A549 (cell line): Measurements from ENCODE around the gene CILP2. TPM values are rescaled to one million over a fixed set of nuclear protein-coding genes. Genes with fewer than 3 reads are reported as not detected.
A peak's percentile ranks its signal among the peaks of the same experiment; 100 is the strongest.

Experiments
- ATAC-seq, 2 experiments: fragments of 200-7000 bp in 1 of 2; fragments of >200 bp in 1 of 2; cut with Nextera tagmentation in 1 of 2; cut with Tn5 transposase in 1 of 2; 3 replicates each; pipeline versions ENCODE4 v1.8.0 to v1.9.1; 2018 to 2020; ENCODE audit warnings: mild to moderate bottlenecking in 1 of 2, moderate library complexity in 1 of 2
- CTCF ChIA-PET: fragments of 300-600 bp; sonication (Branson Sonifier 250); formaldehyde crosslinking; extraction: SDS; loops from one replicate; lab custom pipeline; 2021; ENCODE audit warnings: antibody characterized with exemption, inconsistent platforms; lab: Yijun Ruan, JAX
- POLR2A ChIA-PET: fragments of 350-600 bp; formaldehyde crosslinking; extraction: SDS; loops from one replicate; lab custom pipeline; 2021; ENCODE audit warnings: antibody characterized with exemption, inconsistent platforms; lab: Yijun Ruan, JAX
- DNase-seq, 2 experiments: peaks; one replicate each; pipeline versions ENCODE4 v3.0.0 to v3.0.0-alpha.2; 2011 to 2016; ENCODE audit warnings: low read depth in 1 of 2, low spot score in 1 of 2
- FAIRE-seq: peaks from 2 replicates; lab custom pipeline; 2011; peaks lifted over from hg19 to GRCh38; lab: Jason Lieb, UNC
- H3K27ac ChIP-seq, 2 experiments: fragments of >200 bp; sonication (Bioruptor Twin); formaldehyde crosslinking; 3 replicates each; pipeline ENCODE4 v1.5.1; 2016 to 2017
- H3K4me1 ChIP-seq: fragments of >200 bp; sonication (Bioruptor Twin); formaldehyde crosslinking; 3 replicates; pipeline ENCODE4 v1.6.1; 2016
- H3K4me2 ChIP-seq: fragments of >200 bp; sonication (Bioruptor Twin); formaldehyde crosslinking; 3 replicates; pipeline ENCODE4 v1.6.1; 2016
- H3K4me3 ChIP-seq: fragments of >200 bp; sonication (Bioruptor Twin); formaldehyde crosslinking; 3 replicates; pipeline ENCODE4 v1.5.1; 2016
- H3K9me3 ChIP-seq: fragments of >200 bp; sonication (Bioruptor Twin); formaldehyde crosslinking; 3 replicates; pipeline ENCODE4 v1.6.1; 2016
- BHLHE40 ChIP-seq: IDR thresholded peaks from 2 replicates; pipeline ENCODE4 v1.6.1; 2012; ENCODE audit warnings: low read depth, low read length, inconsistent platforms
- CBX2 ChIP-seq: fragments of 200-600 bp; sonication (generic); IDR thresholded peaks from 2 replicates; pipeline ENCODE4 v1.6.1; 2016; ENCODE audit warnings: low read depth, mild to moderate bottlenecking, borderline replicate concordance
- CEBPB ChIP-seq, 2 experiments: fragments of >200 bp in 1 of 2; sonication (Bioruptor Twin) in 1 of 2; formaldehyde crosslinking in 1 of 2; IDR thresholded peaks; 2 replicates each; pipeline ENCODE4 v1.6.1; 2012 to 2016
- CHD4 ChIP-seq: fragments of 200-600 bp; sonication (generic); IDR thresholded peaks from 2 replicates; pipeline ENCODE4 v1.6.1; 2016; ENCODE audit warnings: antibody characterized with exemption, mild to moderate bottlenecking, borderline replicate concordance
- E2F6 ChIP-seq: IDR thresholded peaks from 2 replicates; pipeline ENCODE4 v1.6.1; 2012; ENCODE audit warnings: low read depth, borderline replicate concordance
- FOSB ChIP-seq: fragments of 250-450 bp; sonication (Bioruptor Pico); IDR thresholded peaks from 2 replicates; pipeline ENCODE4 v1.5.0; 2020; ENCODE audit warnings: mild to moderate bottlenecking, moderate library complexity
- FOSL2 ChIP-seq, 2 experiments: fragments of 450-650 bp in 1 of 2; fragments of >200 bp in 1 of 2; sonication (Bioruptor Twin) in 1 of 2; formaldehyde crosslinking; IDR thresholded peaks; 2 replicates each; pipeline versions ENCODE4 v1.5.0 to v1.6.1; 2016 to 2020; ENCODE audit warnings: mild to moderate bottlenecking in 1 of 2, moderate library complexity in 1 of 2
- HOXB5 ChIP-seq: fragments of 250-450 bp; sonication (Bioruptor Pico); IDR thresholded peaks from 2 replicates; pipeline ENCODE4 v1.5.0; 2020; ENCODE audit warnings: mild to moderate bottlenecking, moderate library complexity
- KDM5A ChIP-seq: fragments of 200-600 bp; sonication (generic); IDR thresholded peaks from 2 replicates; pipeline ENCODE4 v1.6.1; 2016; ENCODE audit warnings: antibody characterized with exemption, mild to moderate bottlenecking
- MAX ChIP-seq: IDR thresholded peaks from 2 replicates; pipeline ENCODE4 v1.6.1; 2012
- MAZ ChIP-seq: fragments of 150-350 bp; IDR thresholded peaks from 2 replicates; pipeline ENCODE4 v1.6.1; 2014; ENCODE audit warnings: antibody characterized with exemption, low read depth, low read length, borderline replicate concordance
- MYC ChIP-seq: IDR thresholded peaks from 2 replicates; pipeline ENCODE4 v1.6.1; 2012; ENCODE audit warnings: mild to moderate bottlenecking, inconsistent platforms, low read length, improper control_type of control experiment, borderline replicate concordance
- NFE2L2 ChIP-seq: fragments of 150-350 bp; conservative IDR thresholded peaks from 2 replicates; pipeline ENCODE4 v1.6.1; 2014; ENCODE audit warnings: low read length
- RARB ChIP-seq: fragments of 250-450 bp; sonication (Bioruptor Pico); IDR thresholded peaks from 2 replicates; pipeline ENCODE4 v1.8.0; 2021; ENCODE audit warnings: mild to moderate bottlenecking, moderate library complexity
- RFX5 ChIP-seq: fragments of 450-650 bp; IDR thresholded peaks from 2 replicates; pipeline ENCODE4 v1.7.1; 2014; ENCODE audit warnings: antibody characterized with exemption, mild to moderate bottlenecking, moderate library complexity
- SREBF2 ChIP-seq: fragments of 450-650 bp; IDR thresholded peaks from 2 replicates; pipeline ENCODE4 v1.6.1; 2014; ENCODE audit warnings: mild to moderate bottlenecking, moderate library complexity
- TP53 ChIP-seq: fragments of 250-450 bp; sonication (Bioruptor Pico); IDR thresholded peaks from 2 replicates; pipeline ENCODE4 v1.5.0; 2021; ENCODE audit warnings: mild to moderate bottlenecking, moderate library complexity
- USF2 ChIP-seq: fragments of 450-650 bp; IDR thresholded peaks from 2 replicates; pipeline ENCODE4 v1.6.1; 2014; ENCODE audit warnings: antibody characterized with exemption
- WGBS: methylation state at CpG from one replicate; pipeline ENCODE4 v1.1.6; 2017; ENCODE audit errors: missing lambda C conversion rate; 5-methylcytosine and 5-hydroxymethylcytosine counted together
- polyA minus RNA-seq: library from RNA; depleted of rRNA, polyadenylated mRNA; stranded (reverse); fragments of >200 nt; gene quantifications from 2 replicates; pipeline ENCODE4 v1.2.3, GENCODE V29; 2011; rRNA and poly(A)+ RNA removed
- polyA plus RNA-seq, 4 experiments: library from polyadenylated mRNA; depleted of rRNA in 3 of 4; stranded (reverse); fragments of >200 nt; fragmentation: RNase III in 1 of 4; extraction: RNeasy Plus Mini Kit Qiagen cat#74134 plus additional on column Dnase treatment in 1 of 4; gene quantifications; 2 replicates in 3 of 4; 3 replicates in 1 of 4; pipeline ENCODE4 v1.2.3, GENCODE V29; 2011 to 2017

The CILP2 gene
- polyA plus RNA-seq (2011; rRNA removed) (0.15 and 0.17 TPM in 2 replicates), polyA plus RNA-seq (2017; fragmentation: RNase III; extraction: RNeasy Plus Mini Kit Qiagen cat#74134 plus additional on column Dnase treatment) (0.15 to 0.17 TPM (median 0.17 TPM) in 3 replicates), polyA minus RNA-seq (0.05 TPM in 1 of 2 replicates, not detected in the other)
- polyA plus RNA-seq (2012; cell fraction: cytosol; rRNA removed), result 0.15 and 0.22 TPM in 2 replicates
- 1.6 and 1.9 TPM in 2 replicates for polyA plus RNA-seq (2012; cell fraction: nucleus; rRNA removed)

GRCh38 chr19:19538061-19538784 lies at the start of gene CILP2:
CILP2 (plus strand) TSS chr19:19538265; CDS start chr19:19538350, 85 bp downstream.
- CTCF ChIA-PET, result no interaction called here
- WGBS, result 80% methylated on average over 11 of the region's 56 CpGs
- H3K27ac ChIP-seq, result no peak within 1 kb of the TSS
- ATAC-seq (no peak), FAIRE-seq (no peak), DNase-seq (no peak)
- H3K4me2 ChIP-seq, result no peak within 1 kb of the TSS
- no peaks in the 10 kb centered on the region for H3K4me1 ChIP-seq
- TF ChIP-seq CHD4 (no peak), FOSB (CRISPR knock-in tag) (no peak)
- no peaks in the 10 kb centered on the region for H3K9me3 ChIP-seq
- POLR2A ChIA-PET, result no interaction called here
- no peak within 1 kb of the TSS for H3K4me3 ChIP-seq

- ChIA-PET CTCF (interaction anchor here (0.7 to 4.9 kb wide), 16 partner anchors 8 to 342 kb away, joined by 3 to 53 read pairs (median 6); no protein-coding TSS in a partner anchor), POLR2A (interaction anchor here (1.8 kb wide), 1 partner anchor 104 kb away, joined by 8 read pairs; no protein-coding TSS in a partner anchor)
- no peak for TF ChIP-seq RARB (CRISPR knock-in tag)
- no peak for TF ChIP-seq SREBF2
- TF ChIP-seq BHLHE40, result no peak
- no peak for TF ChIP-seq E2F6
- no peak for TF ChIP-seq HOXB5 (CRISPR knock-in tag)
- no peak for TF ChIP-seq RFX5
- TF ChIP-seq CBX2, result no peak
- no peak for TF ChIP-seq TP53 (CRISPR knock-in tag)
- TF ChIP-seq MAX, result no peak
- no peak for TF ChIP-seq FOSL2 (IDR thresholded peaks at IDR 0.05)
- TF ChIP-seq FOSL2 (CRISPR knock-in tag; IDR thresholded peaks at IDR 0.05), result peak; percentile 20; the same call in 1 of the 2 replicates
- TF ChIP-seq KDM5A, result no peak
- TF ChIP-seq CEBPB (IDR thresholded peaks at IDR 0.05), result no peak
- peak; percentile 96 for TF ChIP-seq USF2
- no peak for TF ChIP-seq MAZ
- TF ChIP-seq NFE2L2, result no peak
- TF ChIP-seq MYC, result no peak
- DNase-seq (peak; percentile 38 to 69), FAIRE-seq (no peak), ATAC-seq (peak; percentile 35 to 44; a peak in 5 of 6 replicates)
- H3K9me3 ChIP-seq, result no peaks in the 10 kb centered on the region
- peaks cover 20% of the 10 kb centered on the region; the same call in 2 of the 3 replicates for H3K4me1 ChIP-seq
- H3K4me2 ChIP-seq, result peak overlapping the region; percentile 32; the same call in 2 of the 3 replicates
- WGBS, result 71% methylated on average over 14 of the region's 14 CpGs
- peak overlapping the region; percentile 30 to 72; a peak in 4 of 6 replicates for H3K27ac ChIP-seq
- H3K4me3 ChIP-seq, result no peak overlapping the region
Observed at GRCh38 chr19:19488875-19489690, 49.0 kb upstream of the CILP2 start.
